ENCODE data around the gene MTA2.
"Not testable (repeated sequence)": the region's sequence is repeated elsewhere in the genome, so short reads cannot be mapped to it uniquely, and the experiment has no call there.

The MTA2 gene

GRCh38 chr11:62592146-62592815, 9.4 kb downstream of the MTA2 start:
- DNase-seq = no peak

- DNase-seq = peak; percentile 99 to 100 (median 99)
Measured at GRCh38 chr11:62591448-62592145, 10.1 kb downstream of the MTA2 start, which contains the start of gene TUT1. TSS of gene TUT1 (minus strand) at chr11:62591523. CDS start at chr11:62591485, 38 bp downstream.

GRCh38 chr11:62588966-62589637, 12.6 kb downstream of the MTA2 start:
- no peak for DNase-seq

- DNase-seq = not testable (repeated sequence)
Measured at GRCh38 chr11:62585356-62585755, 16.3 kb downstream of the MTA2 start.

- DNase-seq = not testable (repeated sequence)
Measured at GRCh38 chr11:62581735-62582134, 19.9 kb downstream of the MTA2 start.

GRCh38 chr11:62580959-62581715, 20.5 kb downstream of the MTA2 start:
- no peak for DNase-seq

- no peak for DNase-seq
Measured at GRCh38 chr11:62579252-62579651, 22.4 kb downstream of the MTA2 start.

- DNase-seq = no peak
Measured at GRCh38 chr11:62578541-62578940, 23.1 kb downstream of the MTA2 start.

GRCh38 chr11:62577046-62577714, 24.5 kb downstream of the MTA2 start:
- DNase-seq = no peak

- no peak for DNase-seq
Measured at GRCh38 chr11:62575837-62576236, 25.8 kb downstream of the MTA2 start.

- peak in 1 of 3 experiments; percentile 78 for DNase-seq
Measured at GRCh38 chr11:62575156-62575555, 26.5 kb downstream of the MTA2 start.

GRCh38 chr11:62574363-62575071, 27.1 kb downstream of the MTA2 start:
- peak; percentile 24 to 80 (median 67) for DNase-seq

GRCh38 chr11:62573592-62574362, 27.9 kb downstream of the MTA2 start, which contains the start of gene EEF1G:
TSS of gene EEF1G (minus strand) at chr11:62573891. CDS start at chr11:62573842, 49 bp downstream.
- peak; percentile 98 to 100 (median 100) for DNase-seq

GRCh38 chr11:62573006-62573591, 28.6 kb downstream of the MTA2 start:
- DNase-seq = no peak

GRCh38 chr11:62572431-62572830, 29.2 kb downstream of the MTA2 start:
- no peak for DNase-seq

GRCh38 chr11:62571493-62571892, 30.2 kb downstream of the MTA2 start:
- DNase-seq = not testable (repeated sequence)

GRCh38 chr11:62570903-62571302, 30.8 kb downstream of the MTA2 start:
- not testable (repeated sequence) for DNase-seq

GRCh38 chr11:62569611-62570010, 32.1 kb downstream of the MTA2 start:
- DNase-seq = no peak

- DNase-seq = no peak
Measured at GRCh38 chr11:62567018-62567633, 34.5 kb downstream of the MTA2 start.

- DNase-seq = no peak
Measured at GRCh38 chr11:62566247-62566646, 35.4 kb downstream of the MTA2 start.

All from NCI-H1417 (cell line).